ENCODE measurements around the gene TBC1D22B.

TBC1D22B gene

DNA sequence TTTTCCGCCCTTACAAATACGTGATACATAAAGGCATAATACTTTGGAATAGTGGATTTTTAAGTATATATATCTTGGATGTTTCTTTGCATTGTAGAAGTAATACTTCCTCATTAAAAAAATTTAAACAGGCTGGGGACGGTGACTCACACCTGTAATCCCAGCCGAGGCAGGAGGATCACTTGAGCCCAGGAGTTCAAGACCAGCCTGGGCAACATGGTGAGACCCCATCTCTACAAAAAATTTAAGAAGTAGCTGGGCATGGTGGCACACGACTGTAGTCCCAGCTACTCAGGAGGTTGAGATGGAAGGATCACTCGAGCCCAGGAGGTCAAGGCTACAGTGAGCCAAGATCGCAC is 57.6 kb downstream of the TBC1D22B start:
- H3K36me3 ChIP-seq (ENCODE audit: control insufficient read depth, low read length) = peaks cover 14% of the 10 kb centered on the region; the same call in 1 of the 2 replicates
- no peaks in the 10 kb centered on the region for H3K79me2 ChIP-seq (ENCODE audit: control insufficient read depth, low read length)
- TF ChIP-seq, protein P1, sequence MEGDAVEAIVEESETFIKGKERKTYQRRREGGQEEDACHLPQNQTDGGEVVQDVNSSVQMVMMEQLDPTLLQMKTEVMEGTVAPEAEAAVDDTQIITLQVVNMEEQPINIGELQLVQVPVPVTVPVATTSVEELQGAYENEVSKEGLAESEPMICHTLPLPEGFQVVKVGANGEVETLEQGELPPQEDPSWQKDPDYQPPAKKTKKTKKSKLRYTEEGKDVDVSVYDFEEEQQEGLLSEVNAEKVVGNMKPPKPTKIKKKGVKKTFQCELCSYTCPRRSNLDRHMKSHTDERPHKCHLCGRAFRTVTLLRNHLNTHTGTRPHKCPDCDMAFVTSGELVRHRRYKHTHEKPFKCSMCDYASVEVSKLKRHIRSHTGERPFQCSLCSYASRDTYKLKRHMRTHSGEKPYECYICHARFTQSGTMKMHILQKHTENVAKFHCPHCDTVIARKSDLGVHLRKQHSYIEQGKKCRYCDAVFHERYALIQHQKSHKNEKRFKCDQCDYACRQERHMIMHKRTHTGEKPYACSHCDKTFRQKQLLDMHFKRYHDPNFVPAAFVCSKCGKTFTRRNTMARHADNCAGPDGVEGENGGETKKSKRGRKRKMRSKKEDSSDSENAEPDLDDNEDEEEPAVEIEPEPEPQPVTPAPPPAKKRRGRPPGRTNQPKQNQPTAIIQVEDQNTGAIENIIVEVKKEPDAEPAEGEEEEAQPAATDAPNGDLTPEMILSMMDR (IDR thresholded peaks at IDR 0.05; ENCODE audit: low read depth, low read length, poor library complexity, severe bottlenecking) = no peak
- no peak overlapping the region for H3K27ac ChIP-seq (ENCODE audit: low read depth, low read length)
- no peaks in the 10 kb centered on the region for H3K9me3 ChIP-seq (ENCODE audit: control insufficient read depth, insufficient read depth, low read length)
- H4K20me1 ChIP-seq (ENCODE audit: control insufficient read depth, insufficient read depth, low read depth, low read length) = no peaks in the 10 kb centered on the region
- H3F3A ChIP-seq (ENCODE audit: control insufficient read depth, insufficient read depth) = no peaks in the 10 kb centered on the region
- H3K27me3 ChIP-seq (ENCODE audit: control insufficient read depth, low read length) = no peaks in the 10 kb centered on the region
- H3K4me1 ChIP-seq (ENCODE audit: control insufficient read depth, low read length) = no peaks in the 10 kb centered on the region
- no peaks in the 10 kb centered on the region for H3K9me2 ChIP-seq (replicated peaks; ENCODE audit: control insufficient read depth, low read length)
- H3K4me2 ChIP-seq (ENCODE audit: low read length) = no peak overlapping the region
- H3K4me3 ChIP-seq (ENCODE audit: low read length) = no peak overlapping the region

GRCh38 chr6:37316071-37316470 is 58.5 kb downstream of the TBC1D22B start:
- no peak overlapping the region for H3K4me2 ChIP-seq (ENCODE audit: low read length)
- no peaks in the 10 kb centered on the region for H3K79me2 ChIP-seq (ENCODE audit: control insufficient read depth, low read length)
- no peaks in the 10 kb centered on the region for H3K9me3 ChIP-seq (ENCODE audit: control insufficient read depth, insufficient read depth, low read length)
- no peak overlapping the region for H3K4me3 ChIP-seq (ENCODE audit: low read length)
- H4K20me1 ChIP-seq (ENCODE audit: control insufficient read depth, insufficient read depth, low read depth, low read length) = no peaks in the 10 kb centered on the region
- no peaks in the 10 kb centered on the region for H3K9me2 ChIP-seq (replicated peaks; ENCODE audit: control insufficient read depth, low read length)
- H3K27me3 ChIP-seq (ENCODE audit: control insufficient read depth, low read length) = no peaks in the 10 kb centered on the region
- peaks cover 14% of the 10 kb centered on the region; the same call in 1 of the 2 replicates for H3K36me3 ChIP-seq (ENCODE audit: control insufficient read depth, low read length)
- no peak overlapping the region for H3K27ac ChIP-seq (ENCODE audit: low read depth, low read length)
- H3K4me1 ChIP-seq (ENCODE audit: control insufficient read depth, low read length) = no peaks in the 10 kb centered on the region
- no peaks in the 10 kb centered on the region for H3F3A ChIP-seq (ENCODE audit: control insufficient read depth, insufficient read depth)
- TF ChIP-seq, protein P1 (IDR thresholded peaks at IDR 0.05; ENCODE audit: low read depth, low read length, poor library complexity, severe bottlenecking) = no peak
- no peak for TF ChIP-seq EZH2phosphoT487 (IDR thresholded peaks at IDR 0.05; ENCODE audit: borderline replicate concordance, low read length)

- Histone ChIP-seq H3K36me3 (ENCODE audit: control insufficient read depth, low read length) (peaks cover 14% of the 10 kb centered on the region; the same call in 1 of the 2 replicates), H3K9me2 (replicated peaks; ENCODE audit: control insufficient read depth, low read length) (no peaks in the 10 kb centered on the region), H3K4me3 (ENCODE audit: low read length) (no peak overlapping the region), H3K4me1 (ENCODE audit: control insufficient read depth, low read length) (no peaks in the 10 kb centered on the region), H3K27ac (ENCODE audit: low read depth, low read length) (no peak overlapping the region), H4K20me1 (ENCODE audit: control insufficient read depth, insufficient read depth, low read depth, low read length) (no peaks in the 10 kb centered on the region), H3F3A (ENCODE audit: control insufficient read depth, insufficient read depth) (no peaks in the 10 kb centered on the region), H3K79me2 (ENCODE audit: control insufficient read depth, low read length) (no peaks in the 10 kb centered on the region), H3K9me3 (ENCODE audit: control insufficient read depth, insufficient read depth, low read length) (no peaks in the 10 kb centered on the region), H3K4me2 (ENCODE audit: low read length) (no peak overlapping the region), H3K27me3 (ENCODE audit: control insufficient read depth, low read length) (no peaks in the 10 kb centered on the region)
- TF ChIP-seq EZH2phosphoT487 (IDR thresholded peaks at IDR 0.05; ENCODE audit: borderline replicate concordance, low read length) = no peak
- TF ChIP-seq, protein P1 (IDR thresholded peaks at IDR 0.05; ENCODE audit: low read depth, low read length, poor library complexity, severe bottlenecking) = no peak
Observed at GRCh38 chr6:37317312-37318038, 59.9 kb downstream of the TBC1D22B start.

All from DOHH2 (cell line).